ENCODE measurements around the gene KRT39. TPM values are rescaled to one million over a fixed set of nuclear protein-coding genes. Genes with fewer than 3 reads are reported as not detected.
A peak's percentile ranks its signal among the peaks of the same experiment; 100 is the strongest.

Gene KRT39
- total and polyA plus RNA-seq, 2 of the 13 experiments (the other 11 are each of a cell fraction or from before 2014, with no cell fraction given) = 0.07 to 1.2 TPM

DNA sequence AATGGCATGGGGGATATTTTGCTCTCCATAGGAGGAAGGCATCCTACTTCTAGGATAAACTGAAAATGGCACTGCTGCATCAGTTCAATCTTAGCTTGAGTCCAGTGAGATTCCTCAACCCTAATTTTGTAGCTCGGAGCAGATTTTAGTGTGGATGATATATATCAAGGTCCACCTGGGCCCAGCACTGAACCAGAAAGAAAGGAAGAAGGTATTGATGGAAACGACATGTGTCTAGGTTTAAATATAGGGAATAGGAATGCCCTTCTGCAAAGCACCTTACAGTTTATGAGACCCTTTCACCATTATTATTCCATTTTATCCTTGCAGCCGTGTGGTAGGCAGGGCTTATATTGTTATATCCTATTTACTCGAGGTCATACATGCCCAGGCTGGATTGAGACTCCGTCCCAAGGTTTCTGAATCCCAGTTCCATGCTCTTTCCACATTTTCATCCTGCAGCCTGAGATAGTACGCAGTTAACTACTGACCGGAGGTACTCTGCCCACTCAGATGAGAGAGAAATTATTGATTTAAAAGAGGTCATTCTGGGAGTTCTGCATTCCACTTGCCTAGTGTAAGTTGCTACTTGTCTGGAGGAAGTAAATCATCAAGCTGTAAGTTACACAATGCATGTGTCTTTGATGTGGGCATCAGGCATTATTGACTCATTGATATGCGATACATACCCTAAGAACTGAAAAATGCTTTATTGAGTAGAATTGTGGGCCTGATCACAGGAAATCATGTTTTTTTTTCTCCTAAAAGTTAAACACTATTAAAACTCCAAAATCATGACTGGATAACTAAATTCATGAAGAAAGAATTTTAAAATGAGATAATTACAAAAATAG is 10.1 kb downstream of the KRT39 start (continued):
- no peak for TF ChIP-seq CCDC6 (CRISPR knock-in tag; IDR thresholded peaks at IDR 0.05)
- peak; percentile 99 for TF ChIP-seq ZKSCAN8 (CRISPR knock-in tag; IDR thresholded peaks at IDR 0.05; ENCODE audit: borderline replicate concordance)
- peak; percentile 96 for TF ChIP-seq ZMYM4 (CRISPR knock-in tag; IDR thresholded peaks at IDR 0.05)
- TF ChIP-seq ZNF354B (CRISPR knock-in tag; IDR thresholded peaks at IDR 0.05) = no peak
- peak; percentile 98 for TF ChIP-seq STAT5B (CRISPR knock-in tag; IDR thresholded peaks at IDR 0.05)
- TF ChIP-seq ZNF670 (CRISPR knock-in tag; IDR thresholded peaks at IDR 0.05; ENCODE audit: borderline replicate concordance) = peak; percentile 94
- TF ChIP-seq NPAS2 (CRISPR knock-in tag; IDR thresholded peaks at IDR 0.05; ENCODE audit: borderline replicate concordance) = no peak
- peak; percentile 60; the same call in 1 of the 2 replicates for TF ChIP-seq GZF1 (CRISPR knock-in tag; IDR thresholded peaks at IDR 0.05)
- no peak for TF ChIP-seq DNMT1 (CRISPR knock-in tag; IDR thresholded peaks at IDR 0.05)
- TF ChIP-seq, protein P1, sequence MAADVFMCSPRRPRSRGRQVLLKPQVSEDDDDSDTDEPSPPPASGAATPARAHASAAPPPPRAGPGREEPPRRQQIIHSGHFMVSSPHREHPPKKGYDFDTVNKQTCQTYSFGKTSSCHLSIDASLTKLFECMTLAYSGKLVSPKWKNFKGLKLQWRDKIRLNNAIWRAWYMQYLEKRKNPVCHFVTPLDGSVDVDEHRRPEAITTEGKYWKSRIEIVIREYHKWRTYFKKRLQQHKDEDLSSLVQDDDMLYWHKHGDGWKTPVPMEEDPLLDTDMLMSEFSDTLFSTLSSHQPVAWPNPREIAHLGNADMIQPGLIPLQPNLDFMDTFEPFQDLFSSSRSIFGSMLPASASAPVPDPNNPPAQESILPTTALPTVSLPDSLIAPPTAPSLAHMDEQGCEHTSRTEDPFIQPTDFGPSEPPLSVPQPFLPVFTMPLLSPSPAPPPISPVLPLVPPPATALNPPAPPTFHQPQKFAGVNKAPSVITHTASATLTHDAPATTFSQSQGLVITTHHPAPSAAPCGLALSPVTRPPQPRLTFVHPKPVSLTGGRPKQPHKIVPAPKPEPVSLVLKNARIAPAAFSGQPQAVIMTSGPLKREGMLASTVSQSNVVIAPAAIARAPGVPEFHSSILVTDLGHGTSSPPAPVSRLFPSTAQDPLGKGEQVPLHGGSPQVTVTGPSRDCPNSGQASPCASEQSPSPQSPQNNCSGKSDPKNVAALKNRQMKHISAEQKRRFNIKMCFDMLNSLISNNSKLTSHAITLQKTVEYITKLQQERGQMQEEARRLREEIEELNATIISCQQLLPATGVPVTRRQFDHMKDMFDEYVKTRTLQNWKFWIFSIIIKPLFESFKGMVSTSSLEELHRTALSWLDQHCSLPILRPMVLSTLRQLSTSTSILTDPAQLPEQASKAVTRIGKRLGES (CRISPR knock-in tag; IDR thresholded peaks at IDR 0.05; ENCODE audit: borderline replicate concordance) = no peak
- TF ChIP-seq ZNF20 (CRISPR knock-in tag; IDR thresholded peaks at IDR 0.05) = no peak
- TF ChIP-seq, protein P2, sequence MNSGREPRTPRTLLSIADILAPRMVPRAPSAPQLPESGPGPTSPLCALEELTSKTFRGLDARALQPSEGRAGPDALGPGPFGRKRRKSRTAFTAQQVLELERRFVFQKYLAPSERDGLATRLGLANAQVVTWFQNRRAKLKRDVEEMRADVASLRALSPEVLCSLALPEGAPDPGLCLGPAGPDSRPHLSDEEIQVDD (CRISPR knock-in tag; IDR thresholded peaks at IDR 0.05; ENCODE audit: borderline replicate concordance) = no peak
- TF ChIP-seq FOSL2 (CRISPR knock-in tag; IDR thresholded peaks at IDR 0.05) = peak; percentile 97
- TF ChIP-seq, protein P3, sequence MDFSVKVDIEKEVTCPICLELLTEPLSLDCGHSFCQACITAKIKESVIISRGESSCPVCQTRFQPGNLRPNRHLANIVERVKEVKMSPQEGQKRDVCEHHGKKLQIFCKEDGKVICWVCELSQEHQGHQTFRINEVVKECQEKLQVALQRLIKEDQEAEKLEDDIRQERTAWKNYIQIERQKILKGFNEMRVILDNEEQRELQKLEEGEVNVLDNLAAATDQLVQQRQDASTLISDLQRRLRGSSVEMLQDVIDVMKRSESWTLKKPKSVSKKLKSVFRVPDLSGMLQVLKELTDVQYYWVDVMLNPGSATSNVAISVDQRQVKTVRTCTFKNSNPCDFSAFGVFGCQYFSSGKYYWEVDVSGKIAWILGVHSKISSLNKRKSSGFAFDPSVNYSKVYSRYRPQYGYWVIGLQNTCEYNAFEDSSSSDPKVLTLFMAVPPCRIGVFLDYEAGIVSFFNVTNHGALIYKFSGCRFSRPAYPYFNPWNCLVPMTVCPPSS (IDR thresholded peaks at IDR 0.05) = no peak
- TF ChIP-seq, protein P4, sequence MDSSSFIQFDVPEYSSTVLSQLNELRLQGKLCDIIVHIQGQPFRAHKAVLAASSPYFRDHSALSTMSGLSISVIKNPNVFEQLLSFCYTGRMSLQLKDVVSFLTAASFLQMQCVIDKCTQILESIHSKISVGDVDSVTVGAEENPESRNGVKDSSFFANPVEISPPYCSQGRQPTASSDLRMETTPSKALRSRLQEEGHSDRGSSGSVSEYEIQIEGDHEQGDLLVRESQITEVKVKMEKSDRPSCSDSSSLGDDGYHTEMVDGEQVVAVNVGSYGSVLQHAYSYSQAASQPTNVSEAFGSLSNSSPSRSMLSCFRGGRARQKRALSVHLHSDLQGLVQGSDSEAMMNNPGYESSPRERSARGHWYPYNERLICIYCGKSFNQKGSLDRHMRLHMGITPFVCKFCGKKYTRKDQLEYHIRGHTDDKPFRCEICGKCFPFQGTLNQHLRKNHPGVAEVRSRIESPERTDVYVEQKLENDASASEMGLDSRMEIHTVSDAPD (CRISPR knock-in tag; IDR thresholded peaks at IDR 0.05) = peak; percentile 77; the same call in 1 of the 2 replicates
- TF ChIP-seq SIX4 (CRISPR knock-in tag; IDR thresholded peaks at IDR 0.05) = peak; percentile 98
- no peak for TF ChIP-seq ZNF432 (CRISPR knock-in tag; IDR thresholded peaks at IDR 0.05; ENCODE audit: borderline replicate concordance)
- TF ChIP-seq ZNF329 (CRISPR knock-in tag; IDR thresholded peaks at IDR 0.05; ENCODE audit: low read depth) = 0 out of 2 replicates have a peak, but pooled peaks have one; percentile 80
- TF ChIP-seq MED8 (CRISPR knock-in tag; IDR thresholded peaks at IDR 0.05; ENCODE audit: insufficient replicate concordance) = peak; percentile 97
- TF ChIP-seq, protein P5, sequence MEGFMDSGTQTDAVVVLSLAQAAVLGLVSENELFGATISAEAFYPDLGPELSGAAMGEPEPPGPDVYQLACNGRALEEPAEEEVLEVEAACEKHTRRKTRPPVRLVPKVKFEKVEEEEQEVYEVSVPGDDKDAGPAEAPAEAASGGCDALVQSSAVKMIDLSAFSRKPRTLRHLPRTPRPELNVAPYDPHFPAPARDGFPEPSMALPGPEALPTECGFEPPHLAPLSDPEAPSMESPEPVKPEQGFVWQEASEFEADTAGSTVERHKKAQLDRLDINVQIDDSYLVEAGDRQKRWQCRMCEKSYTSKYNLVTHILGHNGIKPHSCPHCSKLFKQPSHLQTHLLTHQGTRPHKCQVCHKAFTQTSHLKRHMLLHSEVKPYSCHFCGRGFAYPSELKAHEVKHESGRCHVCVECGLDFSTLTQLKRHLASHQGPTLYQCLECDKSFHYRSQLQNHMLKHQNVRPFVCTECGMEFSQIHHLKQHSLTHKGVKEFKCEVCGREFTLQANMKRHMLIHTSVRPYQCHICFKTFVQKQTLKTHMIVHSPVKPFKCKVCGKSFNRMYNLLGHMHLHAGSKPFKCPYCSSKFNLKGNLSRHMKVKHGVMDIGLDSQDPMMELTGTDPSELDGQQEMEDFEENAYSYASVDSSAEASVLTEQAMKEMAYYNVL (CRISPR knock-in tag; IDR thresholded peaks at IDR 0.05; ENCODE audit: borderline replicate concordance) = peak; percentile 97
- TF ChIP-seq ZNF790 (CRISPR knock-in tag; IDR thresholded peaks at IDR 0.05; ENCODE audit: borderline replicate concordance) = no peak

All from HepG2 (cell line).